Measurements from ENCODE around the gene PRODH2.
"Not testable (repeated sequence)": the region's sequence is repeated elsewhere in the genome, so short reads cannot be mapped to it uniquely, and the experiment has no call there.

The PRODH2 gene

DNA sequence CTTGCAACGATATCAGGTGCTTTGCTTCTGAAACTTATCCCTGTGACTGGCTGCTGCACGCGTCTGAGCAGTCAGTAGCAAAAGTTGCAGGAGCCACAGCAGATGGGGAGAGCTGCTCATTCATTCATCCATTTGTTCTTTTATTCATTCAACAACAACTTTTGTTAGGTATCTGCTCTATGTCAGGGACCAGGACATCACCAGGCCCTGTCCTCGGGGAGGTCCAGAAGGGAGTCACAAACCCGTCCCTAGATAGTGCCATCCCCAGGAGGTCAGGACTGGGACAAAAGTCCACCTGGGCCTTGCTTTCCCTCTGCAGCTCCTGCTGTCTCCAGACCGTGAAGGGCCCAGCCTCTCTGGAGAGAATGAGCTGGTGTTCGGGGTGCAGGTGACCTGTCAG, 34.7 kb downstream of the PRODH2 start:
- no peak for FAIRE-seq

GRCh38 chr19:35777086-35777841, 35.4 kb downstream of the PRODH2 start:
- no peak for FAIRE-seq

GRCh38 chr19:35776102-35776788, 36.4 kb downstream of the PRODH2 start:
- FAIRE-seq, result no peak

GRCh38 chr19:35775298-35776101, 37.1 kb downstream of the PRODH2 start, which contains the start of gene ARHGAP33:
ARHGAP33 (plus strand) TSS chr19:35775564; CDS start chr19:35775659, 95 bp downstream.
- FAIRE-seq, result peak; percentile 93

DNA sequence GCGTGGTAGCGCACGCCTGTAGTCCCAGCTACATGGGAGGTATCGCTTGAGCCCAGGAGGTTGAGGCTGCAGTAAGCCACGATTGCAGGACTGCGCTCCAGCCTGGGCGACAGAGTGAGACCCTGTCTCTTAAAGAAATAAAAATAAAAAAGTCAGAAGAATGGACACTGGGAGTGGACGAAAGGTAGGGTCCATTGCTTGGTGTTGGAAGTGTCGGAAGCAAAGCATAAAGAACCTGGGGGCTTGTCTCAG, 37.7 kb downstream of the PRODH2 start:
- FAIRE-seq, result no peak

DNA sequence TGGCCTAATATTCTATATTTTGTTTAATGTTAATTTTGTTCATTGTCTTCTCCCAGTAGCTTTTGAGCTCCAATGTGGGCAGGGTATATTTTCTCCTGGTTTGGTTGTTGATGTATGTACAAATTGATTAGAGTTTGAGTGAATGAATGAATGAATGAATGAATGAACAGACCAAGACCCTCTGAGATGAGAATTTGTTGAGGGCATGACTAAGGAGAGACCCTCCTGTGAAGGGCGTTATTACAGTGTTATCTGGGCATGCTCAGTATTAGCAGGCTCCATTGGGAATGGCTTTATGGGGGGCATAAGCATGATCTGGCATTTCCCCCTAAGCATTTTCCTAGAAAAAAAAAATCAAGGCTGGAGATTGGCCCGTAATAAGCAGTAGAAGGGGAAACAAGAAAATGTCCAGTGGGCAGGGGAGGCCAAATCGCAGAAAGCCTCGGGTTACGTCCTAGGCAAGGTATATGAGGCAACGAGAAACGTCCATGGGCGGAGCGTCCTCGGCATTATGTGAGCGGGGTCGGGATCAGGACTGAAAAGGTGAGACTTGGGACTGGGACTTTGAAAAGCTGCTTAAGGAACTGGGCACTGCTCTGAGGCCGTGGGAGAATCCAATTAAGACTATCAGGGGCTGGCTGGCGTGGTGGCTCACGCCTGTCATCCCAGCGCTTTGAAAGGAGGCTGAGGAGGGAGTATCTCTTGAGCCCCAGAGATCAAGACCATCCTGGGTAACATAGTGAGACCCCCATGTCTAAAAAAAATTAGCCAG, 38.2 kb downstream of the PRODH2 start:
- FAIRE-seq, result no peak

- FAIRE-seq, result no peak
Observed at GRCh38 chr19:35773020-35773806, 39.4 kb downstream of the PRODH2 start.

DNA sequence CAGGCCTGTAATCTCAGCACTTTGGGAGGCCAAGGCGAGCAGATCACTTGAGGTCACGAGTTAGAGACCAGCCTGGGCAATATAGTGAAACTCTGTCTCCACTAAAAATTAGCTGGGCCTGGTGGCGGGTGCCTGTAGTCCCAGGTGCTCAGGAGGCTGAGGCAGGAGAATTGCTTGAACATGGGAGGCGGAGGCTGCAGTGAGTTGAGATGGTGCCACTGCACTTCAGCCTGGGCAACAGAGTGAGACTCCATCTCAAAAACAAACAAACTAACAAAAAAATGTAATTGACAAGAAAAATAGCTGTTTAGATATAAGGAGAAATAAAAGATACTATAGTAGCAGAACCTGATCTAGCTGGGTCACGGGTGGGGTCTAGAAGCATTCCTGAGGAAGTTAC, 40.3 kb downstream of the PRODH2 start:
- not testable (repeated sequence) for FAIRE-seq

- FAIRE-seq, result no peak
Observed at GRCh38 chr19:35768082-35768421, 44.6 kb downstream of the PRODH2 start.

DNA sequence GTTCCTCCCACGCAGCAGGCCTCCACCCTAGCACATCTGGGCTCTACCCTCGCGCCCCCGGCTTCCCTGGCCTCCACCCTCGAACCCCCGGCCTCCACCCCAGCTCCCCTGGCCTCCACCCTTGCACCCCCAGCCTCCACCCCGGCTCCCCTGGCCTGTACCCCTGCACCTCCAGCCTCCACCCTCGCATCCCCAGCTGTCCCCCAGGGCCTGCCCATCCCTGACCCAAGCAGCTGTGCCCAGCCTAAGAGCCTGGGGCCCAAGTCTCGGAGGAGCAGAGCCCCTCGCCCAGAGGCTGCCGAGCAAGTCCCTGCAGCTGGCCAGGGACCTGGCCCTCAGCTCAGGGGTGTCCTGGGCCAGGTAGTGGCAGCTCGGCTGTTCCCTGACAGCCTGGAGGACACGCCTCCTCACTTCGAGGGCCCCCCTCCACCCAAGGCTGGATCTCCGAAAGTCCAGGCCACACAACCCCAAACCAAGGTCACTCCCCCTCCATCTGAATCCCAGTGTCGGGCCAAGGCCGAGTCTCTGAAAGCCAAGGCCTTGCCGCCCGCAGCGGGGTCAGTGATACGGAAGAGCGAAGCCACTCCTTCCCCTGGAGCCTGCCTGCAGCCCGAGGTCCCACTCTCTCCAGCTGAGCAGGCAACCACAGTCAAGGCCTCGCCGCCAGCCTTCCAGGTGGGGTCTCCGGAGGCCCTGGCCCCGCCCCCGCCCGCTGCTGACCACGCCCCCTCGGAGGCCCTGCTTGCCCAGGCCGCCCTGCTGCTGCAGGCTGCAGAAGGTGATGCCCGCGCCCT, 45.2 kb downstream of the PRODH2 start:
- FAIRE-seq, result no peak

DNA sequence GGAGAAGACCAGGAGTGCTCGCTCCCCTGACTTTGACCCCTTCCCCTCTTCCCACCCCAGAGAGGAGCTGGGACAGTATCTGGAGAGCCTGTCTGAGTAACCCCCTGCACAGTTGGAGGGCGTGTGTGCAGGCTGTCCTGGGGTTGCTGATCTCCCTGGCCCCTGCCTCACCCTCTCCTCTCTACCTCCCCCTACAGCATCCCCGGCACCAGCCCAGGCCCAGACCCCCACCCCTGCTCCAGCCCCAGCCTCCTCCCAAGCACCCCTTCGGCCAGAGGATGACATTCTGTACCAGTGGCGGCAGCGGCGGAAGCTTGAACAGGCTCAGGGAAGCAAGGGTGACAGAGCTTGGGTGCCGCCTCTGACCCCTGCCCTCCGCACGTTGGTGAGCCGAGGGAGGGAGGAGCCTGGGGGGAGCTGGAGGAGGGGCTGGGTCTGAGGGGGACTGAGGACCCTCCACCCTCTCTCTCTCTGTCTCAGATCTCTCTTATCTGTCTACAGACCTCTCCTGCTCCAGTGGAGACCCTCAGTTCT, 46.0 kb downstream of the PRODH2 start:
- no peak for FAIRE-seq

- no peak for FAIRE-seq
Observed at GRCh38 chr19:35764432-35765315, 48.0 kb downstream of the PRODH2 start.

- FAIRE-seq, result no peak
Observed at GRCh38 chr19:35760711-35761349, 51.8 kb downstream of the PRODH2 start.

- FAIRE-seq, result no peak
Observed at GRCh38 chr19:35759697-35760096, 52.9 kb downstream of the PRODH2 start.

DNA sequence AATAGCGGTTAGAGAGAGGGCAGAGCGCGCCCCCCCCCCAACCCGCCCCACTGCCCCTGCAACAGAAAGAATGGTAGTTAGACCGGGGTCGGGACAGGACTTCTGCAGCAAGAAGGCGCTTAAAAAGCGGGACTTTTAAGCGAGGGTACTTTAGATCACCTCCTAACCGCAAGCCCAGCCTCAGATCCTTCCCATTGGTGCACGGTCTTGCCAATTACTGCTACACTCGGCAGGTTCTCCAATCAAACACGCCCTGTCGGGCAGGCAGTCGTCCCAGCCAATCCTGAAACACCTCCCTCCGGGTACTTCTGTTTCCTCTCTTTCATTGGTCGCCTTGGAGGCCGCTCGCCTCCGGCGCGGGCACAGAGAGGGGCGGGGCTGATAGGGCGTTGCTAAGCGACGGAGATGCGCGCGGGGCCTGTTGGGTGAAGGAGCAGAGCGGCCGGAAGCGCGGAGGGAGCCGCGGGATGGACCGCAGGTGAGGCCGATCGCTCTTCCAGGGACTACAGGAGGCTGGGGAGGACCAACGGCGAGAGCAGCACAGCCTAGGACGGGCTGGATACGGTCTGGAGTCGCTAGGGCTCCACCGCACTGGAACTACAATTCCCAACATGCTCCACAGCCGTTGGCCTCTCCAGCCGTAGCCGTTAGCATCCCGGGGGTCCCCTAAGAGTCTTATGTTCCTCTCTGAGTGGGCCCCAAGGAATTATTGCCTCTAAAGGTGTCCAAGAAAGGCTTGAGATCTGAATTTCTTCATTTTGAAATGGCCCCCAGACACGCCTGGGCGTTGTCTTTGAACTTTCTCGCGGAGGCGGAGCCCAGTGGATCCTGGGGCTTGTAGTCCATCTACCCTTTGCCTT, 54.7 kb downstream of the PRODH2 start, which contains the start of gene PROSER3:
Gene PROSER3, plus strand, starts transcription at position 428 of the 860 bp plus-strand sequence. Its CDS starts 40 bp downstream, at position 468.
- peak; percentile 96 for FAIRE-seq

GRCh38 chr19:35757231-35757748, 55.4 kb downstream of the PRODH2 start:
- no peak for FAIRE-seq

DNA sequence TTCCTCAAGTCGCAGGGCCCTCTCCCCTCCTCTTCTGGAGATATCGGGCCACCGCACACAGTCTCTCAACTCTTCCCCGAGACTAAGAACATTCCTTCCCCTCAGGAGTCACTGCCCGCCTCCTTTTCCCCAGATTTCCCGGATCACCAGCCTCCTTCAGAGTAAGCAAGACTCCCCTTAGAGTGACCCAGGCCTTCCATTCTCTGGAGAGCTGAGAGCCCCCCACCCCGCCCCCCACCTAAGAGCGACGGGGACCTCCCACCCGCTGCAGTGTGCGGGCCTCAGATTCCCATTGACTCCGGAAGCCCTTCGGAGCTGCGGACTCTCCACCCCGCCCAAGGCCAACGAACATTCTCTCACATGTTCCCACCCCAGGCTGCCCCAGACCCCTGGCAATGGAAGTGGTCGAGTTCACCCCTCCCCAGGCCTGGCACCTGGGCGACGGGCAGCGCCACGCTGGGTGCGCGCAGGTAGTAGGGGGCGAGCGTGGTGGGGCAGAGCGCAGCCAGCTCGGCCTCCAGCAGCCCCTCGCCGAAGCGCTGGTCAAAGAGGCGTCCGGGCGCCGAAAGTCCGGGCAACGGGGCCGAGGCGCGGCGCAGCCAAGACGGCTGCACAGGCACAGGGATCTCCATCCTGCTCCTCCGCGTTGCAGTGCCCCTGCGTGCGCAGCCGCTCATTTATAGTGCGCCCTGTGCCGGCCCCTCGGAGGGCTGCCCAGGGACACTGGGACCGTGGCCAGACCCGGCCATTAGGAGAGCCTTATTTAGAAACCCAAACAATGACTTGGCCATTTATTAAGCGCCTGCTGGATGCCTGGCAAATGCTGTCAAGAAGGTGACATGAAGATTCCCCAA, 56.0 kb downstream of the PRODH2 start, which contains the start of gene HSPB6:
Gene HSPB6, minus strand, starts transcription at position 653 of the 854 bp plus-strand sequence. Its CDS starts 21 bp downstream, at position 632.
- FAIRE-seq, result no peak
